Activated CD8-positive, alpha-beta memory T cell treated with anti-CD3 and anti-CD28 coated beads, Interleukin-2, amount 10 ng/mL, durations not matched to agents 7 days and 5 days (primary cell): ENCODE results near the gene RAB7A. TPM values are rescaled to one million over a fixed set of nuclear protein-coding genes. Genes with fewer than 3 reads are reported as not detected.
"Not testable (repeated sequence)": the region's sequence is repeated elsewhere in the genome, so short reads cannot be mapped to it uniquely, and the experiment has no call there.

Experiments
- ATAC-seq: fragments of 150-1000 bp; cut with Tn5 transposase; one replicate; pipeline ENCODE4 v1.10.0; 2021; ENCODE audit warnings: moderate library complexity
- CTCF ChIA-PET: fragments of 350-600 bp; sonication (Branson Sonifier 250); formaldehyde crosslinking; loops from one replicate; lab custom pipeline; 2021; ENCODE audit warnings: antibody characterized with exemption; lab: Charles Lee
- DNase-seq: peaks from one replicate; pipeline ENCODE4 v3.0.0-alpha.2; 2020
- H3K27ac Mint-ChIP-seq: one replicate; pipeline ENCODE4 v1.8.0; 2021; ENCODE audit warnings: mild to moderate bottlenecking, mixed read lengths
- H3K27me3 Mint-ChIP-seq: one replicate; pipeline ENCODE4 v1.8.0; 2021; ENCODE audit warnings: mixed read lengths
- H3K36me3 Mint-ChIP-seq: one replicate; pipeline ENCODE4 v1.8.0; 2021; ENCODE audit warnings: mild to moderate bottlenecking, mixed read lengths
- H3K4me1 Mint-ChIP-seq: one replicate; pipeline ENCODE4 v1.8.0; 2021; ENCODE audit warnings: mixed read lengths
- H3K4me3 Mint-ChIP-seq: one replicate; pipeline ENCODE4 v1.8.0; 2021; ENCODE audit warnings: mild to moderate bottlenecking, moderate library complexity, mixed read lengths
- H3K9me3 Mint-ChIP-seq: one replicate; pipeline ENCODE4 v1.8.0; 2022; ENCODE audit warnings: low read depth, mixed read lengths
- total RNA-seq, 2 experiments: library from RNA; stranded (reverse); gene quantifications; one replicate each; pipeline ENCODE4 v1.2.3, GENCODE V29; 2021

The RAB7A gene
- total RNA-seq, 2 experiments from 2014 or later: 184 to 238 TPM

DNA sequence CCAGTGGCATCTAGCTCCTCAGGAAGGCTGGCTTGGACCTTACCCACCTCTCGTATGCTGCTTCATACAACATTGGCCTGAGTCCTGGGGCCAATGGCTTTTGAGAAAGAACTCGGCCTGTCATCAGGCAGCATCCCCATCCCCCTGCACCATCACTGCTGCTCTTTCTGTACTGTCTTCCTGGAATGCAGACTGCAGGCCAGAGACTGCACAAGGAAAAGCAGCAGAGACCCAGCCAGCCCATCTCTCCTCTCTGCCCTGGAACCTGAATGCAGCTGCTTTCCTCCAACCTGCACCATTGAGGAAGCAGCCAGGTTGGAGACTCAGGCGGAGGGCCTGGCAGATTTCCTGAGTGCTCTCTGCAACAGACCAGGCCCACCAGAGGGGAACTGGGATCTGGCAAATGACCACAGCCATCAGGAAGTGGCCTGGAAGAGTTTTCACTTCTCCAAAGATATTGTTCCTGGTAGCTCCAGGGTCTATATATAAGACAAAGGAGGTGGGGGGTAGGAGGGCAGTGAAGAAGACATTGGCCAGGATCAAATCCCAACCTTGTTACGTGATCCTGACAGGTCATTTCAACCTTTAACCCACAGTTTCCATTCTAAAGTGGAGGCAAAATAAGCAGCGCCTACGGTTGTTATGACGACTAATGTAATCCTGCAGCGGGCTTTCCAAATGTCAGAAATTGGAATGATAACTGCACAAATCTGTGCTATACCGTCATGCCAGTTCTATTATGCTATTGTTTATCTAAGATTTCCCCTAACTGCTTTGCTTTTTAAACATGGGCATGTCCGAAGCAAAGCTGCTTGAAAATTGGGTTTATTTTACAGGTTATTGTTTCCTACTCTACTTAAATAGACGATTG, 24.4 kb upstream of the RAB7A start:
- Mint-ChIP-seq H3K36me3 (no peaks in the 10 kb centered on the region), H3K9me3 (no peaks in the 10 kb centered on the region), H3K4me3 (no peak overlapping the region), H3K4me1 (peaks cover 4% of the 10 kb centered on the region), H3K27me3 (peaks cover 13% of the 10 kb centered on the region), H3K27ac (no peak overlapping the region)
- DNase-seq (no peak), ATAC-seq (no peak)
- CTCF ChIA-PET: no interaction called here

DNA sequence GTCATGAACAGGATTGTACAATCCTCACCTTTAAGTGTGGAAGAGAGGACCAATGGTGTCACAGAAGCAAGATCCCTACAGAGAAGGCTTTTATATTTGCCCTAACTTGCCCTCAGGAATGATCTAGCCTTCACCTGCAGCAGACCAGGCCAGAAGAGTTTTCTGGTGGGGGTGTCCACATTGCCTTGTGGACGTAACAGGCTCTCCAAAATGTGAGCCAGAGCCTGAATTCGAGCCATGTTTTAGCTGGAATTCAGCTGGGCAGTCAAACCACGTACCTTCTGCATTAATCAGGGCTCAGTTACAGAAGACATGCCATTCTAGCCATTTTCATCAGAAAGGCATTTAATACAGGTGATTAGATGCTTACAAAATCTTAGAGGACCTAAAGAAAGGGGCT, 23.6 kb upstream of the RAB7A start:
- Mint-ChIP-seq H3K36me3 (no peaks in the 10 kb centered on the region), H3K4me1 (peaks cover 4% of the 10 kb centered on the region), H3K27ac (no peak overlapping the region)

DNA sequence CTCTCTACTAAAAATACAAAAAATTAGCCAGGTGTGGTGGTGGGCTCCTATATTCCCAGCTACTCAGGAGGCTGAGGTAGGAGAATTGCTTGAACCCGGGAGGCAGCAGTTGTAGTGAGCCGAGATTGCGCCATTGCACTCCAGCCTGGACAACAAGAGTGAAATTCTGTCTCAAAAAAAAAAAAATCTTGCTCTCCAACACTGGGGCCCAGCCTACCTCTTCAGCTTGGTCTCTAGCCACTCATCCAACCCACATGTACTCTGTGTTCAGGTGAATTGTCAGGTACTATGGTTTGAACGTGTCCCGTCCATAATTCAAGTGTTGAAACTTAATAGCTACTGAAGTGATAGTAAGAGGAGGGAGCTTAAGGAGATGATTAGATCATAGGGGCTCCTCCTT, 22.4 kb upstream of the RAB7A start:
- ATAC-seq (no peak), DNase-seq (no peak)
- Mint-ChIP-seq H3K27ac (no peak overlapping the region), H3K4me3 (no peak overlapping the region), H3K9me3 (no peaks in the 10 kb centered on the region), H3K36me3 (no peaks in the 10 kb centered on the region), H3K27me3 (peaks cover 5% of the 10 kb centered on the region), H3K4me1 (peaks cover 2% of the 10 kb centered on the region)
- CTCF ChIA-PET: interaction anchor here (3.3 kb wide), 1 partner anchor 22 kb away, joined by 10 read pairs; no protein-coding TSS in a partner anchor

More for the DNA sequence above, 23.6 kb upstream of the RAB7A start:
- DNase-seq (no peak), ATAC-seq (no peak)
- Mint-ChIP-seq H3K4me3 (no peak overlapping the region), H3K27me3 (peaks cover 12% of the 10 kb centered on the region), H3K9me3 (no peaks in the 10 kb centered on the region)
- CTCF ChIA-PET: no interaction called here

GRCh38 chr3:128706086-128706615, 19.8 kb upstream of the RAB7A start:
- CTCF ChIA-PET: interaction anchor here (1.6 to 3.3 kb wide), 2 partner anchors 25 to 89 kb away, joined by 3 to 10 read pairs; no protein-coding TSS in a partner anchor
- Mint-ChIP-seq H3K27ac (no peak overlapping the region), H3K4me1 (no peaks in the 10 kb centered on the region), H3K4me3 (no peak overlapping the region), H3K27me3 (no peaks in the 10 kb centered on the region), H3K9me3 (no peaks in the 10 kb centered on the region), H3K36me3 (peaks cover 1% of the 10 kb centered on the region)
- DNase-seq: no peak
- no peak for ATAC-seq

GRCh38 chr3:128707928-128708494, 18.0 kb upstream of the RAB7A start:
- ATAC-seq: no peak
- no peaks in the 10 kb centered on the region for H3K4me1 Mint-ChIP-seq

DNA sequence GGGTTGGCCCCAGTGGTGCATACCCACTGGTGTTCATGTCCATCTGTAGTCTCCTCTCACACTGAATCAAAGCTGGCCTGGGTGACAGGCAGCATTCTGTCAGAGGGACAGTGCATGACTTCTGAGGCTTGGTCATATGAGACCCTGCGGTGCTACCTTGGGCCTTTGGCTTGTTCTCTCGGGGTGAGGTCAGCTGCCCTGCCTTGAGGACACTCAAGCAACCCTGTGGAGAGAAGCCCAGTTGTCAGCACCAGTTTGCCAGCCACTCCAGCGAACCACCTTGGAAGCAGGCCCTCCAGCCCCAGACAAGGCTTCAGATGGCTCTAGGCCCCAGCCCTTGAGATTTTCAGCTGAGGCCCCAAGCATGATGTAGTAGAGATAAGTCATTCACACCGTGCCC, 16.9 kb upstream of the RAB7A start:
- DNase-seq: no peak
- no peak overlapping the region for H3K27ac Mint-ChIP-seq
- CTCF ChIA-PET: interaction anchor here (0.9 kb wide), 1 partner anchor 73 kb away, joined by 3 read pairs; no protein-coding TSS in a partner anchor
- H3K27me3 Mint-ChIP-seq: no peaks in the 10 kb centered on the region
- no peak overlapping the region for H3K4me3 Mint-ChIP-seq
- H3K4me1 Mint-ChIP-seq: no peaks in the 10 kb centered on the region
- no peak for ATAC-seq
- peaks cover 1% of the 10 kb centered on the region for H3K36me3 Mint-ChIP-seq
- no peaks in the 10 kb centered on the region for H3K9me3 Mint-ChIP-seq

More at GRCh38 chr3:128707928-128708494, 18.0 kb upstream of the RAB7A start:
- DNase-seq: no peak
- peaks cover 1% of the 10 kb centered on the region for H3K36me3 Mint-ChIP-seq
- no peak overlapping the region for H3K27ac Mint-ChIP-seq
- H3K27me3 Mint-ChIP-seq: no peaks in the 10 kb centered on the region
- H3K4me3 Mint-ChIP-seq: no peak overlapping the region
- CTCF ChIA-PET: interaction anchor here (0.9 kb wide), 1 partner anchor 74 kb away, joined by 3 read pairs; no protein-coding TSS in a partner anchor
- no peaks in the 10 kb centered on the region for H3K9me3 Mint-ChIP-seq

- H3K27me3 Mint-ChIP-seq: no peaks in the 10 kb centered on the region
- ATAC-seq: no peak
- CTCF ChIA-PET: no interaction called here
- H3K27ac Mint-ChIP-seq: no peak overlapping the region
- H3K4me3 Mint-ChIP-seq: no peak overlapping the region
- no peaks in the 10 kb centered on the region for H3K9me3 Mint-ChIP-seq
- peaks cover 1% of the 10 kb centered on the region for H3K36me3 Mint-ChIP-seq
- no peak for DNase-seq
- peaks cover 3% of the 10 kb centered on the region for H3K4me1 Mint-ChIP-seq
These were observed 16.3 kb upstream of the RAB7A start for GRCh38 chr3:128709506-128710210.

DNA sequence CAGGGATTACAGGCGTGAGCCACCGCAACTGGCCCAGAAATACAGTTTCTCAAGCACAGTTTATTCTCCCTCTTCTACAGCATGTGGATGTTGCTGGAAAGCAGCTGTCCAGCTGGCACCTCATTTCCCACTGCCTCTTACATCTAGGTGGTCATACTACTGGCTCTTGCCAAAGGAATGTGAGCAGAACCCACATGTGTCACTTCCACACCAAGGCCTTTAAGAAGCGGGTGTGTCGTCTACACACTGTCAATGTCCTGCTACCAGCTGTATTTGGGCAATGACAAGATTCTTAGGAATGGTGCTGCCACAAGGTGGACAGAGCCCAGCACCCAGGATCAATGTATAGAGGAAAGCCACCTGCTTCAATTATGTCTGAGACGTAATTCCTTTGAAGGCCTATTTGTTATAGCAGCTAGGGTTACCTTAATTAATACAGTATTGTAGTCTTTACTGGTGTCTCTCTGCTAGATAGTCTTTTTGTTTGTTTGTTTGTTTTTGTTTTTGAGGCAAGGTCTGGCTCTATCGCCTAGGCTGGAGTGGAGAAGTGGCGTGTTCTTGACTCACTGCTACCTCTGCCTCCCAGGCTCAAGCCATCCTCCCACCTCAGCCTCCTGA, 15.1 kb upstream of the RAB7A start:
- Mint-ChIP-seq H3K27me3 (no peaks in the 10 kb centered on the region), H3K4me1 (peaks cover 11% of the 10 kb centered on the region), H3K36me3 (peaks cover 1% of the 10 kb centered on the region), H3K27ac (no peak overlapping the region), H3K4me3 (no peak overlapping the region), H3K9me3 (no peaks in the 10 kb centered on the region)
- DNase-seq (no peak), ATAC-seq (no peak)
- CTCF ChIA-PET: interaction anchor here (0.6 to 1.5 kb wide), 2 partner anchors 30 to 88 kb away, joined by 3 read pairs; no protein-coding TSS in a partner anchor

DNA sequence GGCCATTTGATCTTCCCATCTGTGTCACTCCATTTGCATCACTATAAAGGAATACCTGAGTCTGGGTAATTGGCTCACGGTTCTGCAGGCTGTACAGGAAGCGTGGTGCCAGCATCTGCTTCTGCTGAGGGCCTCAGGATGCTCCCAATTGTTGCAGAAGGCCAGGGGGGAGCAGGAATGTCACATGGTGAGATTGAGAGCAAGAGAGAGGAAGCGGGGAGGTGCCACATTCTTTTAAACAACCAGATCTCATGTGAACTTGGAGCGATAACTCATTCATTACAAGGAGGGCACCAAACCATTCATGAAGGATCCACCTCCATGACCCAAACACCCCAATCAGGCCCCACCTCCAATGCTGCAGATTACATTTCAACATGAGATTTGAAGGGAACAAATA, 13.1 kb upstream of the RAB7A start:
- Mint-ChIP-seq H3K27ac (no peak overlapping the region), H3K27me3 (no peaks in the 10 kb centered on the region), H3K36me3 (peaks cover 1% of the 10 kb centered on the region), H3K4me1 (peaks cover 13% of the 10 kb centered on the region), H3K9me3 (no peaks in the 10 kb centered on the region), H3K4me3 (no peak overlapping the region)
- DNase-seq: no peak
- CTCF ChIA-PET: no interaction called here
- no peak for ATAC-seq

DNA sequence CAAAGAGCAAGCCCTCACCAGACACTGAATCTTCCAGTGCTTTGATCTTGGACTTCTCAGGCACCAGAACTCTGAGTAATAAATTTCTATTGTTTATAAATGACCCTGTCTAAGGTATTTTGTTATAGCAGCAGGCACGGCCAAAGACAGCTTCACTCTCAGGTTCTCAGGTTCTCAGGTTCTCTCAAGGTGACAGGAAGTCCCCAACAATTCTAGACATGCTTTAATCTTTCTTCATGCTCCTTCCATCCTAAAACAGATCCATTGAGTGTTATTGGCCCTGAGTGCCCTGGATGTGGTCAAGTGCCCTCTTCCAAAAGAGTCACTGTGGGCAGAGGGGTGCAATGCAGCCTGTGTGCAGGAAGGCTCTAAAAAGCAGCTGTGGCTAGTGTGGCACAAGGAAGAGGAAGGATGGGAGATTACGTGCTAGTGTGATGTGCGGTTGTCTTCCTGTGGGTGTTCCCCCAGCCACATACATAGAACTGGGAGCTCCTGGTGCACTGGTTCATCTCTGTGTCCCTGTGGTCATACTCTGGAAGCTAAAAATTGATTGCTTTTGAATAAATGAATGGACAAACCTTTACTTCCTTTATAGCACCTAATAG, 11.0 kb upstream of the RAB7A start:
- DNase-seq (peak; percentile 64), ATAC-seq (peak; percentile 81)
- Mint-ChIP-seq H3K4me1 (peaks cover 16% of the 10 kb centered on the region), H3K9me3 (no peaks in the 10 kb centered on the region), H3K27ac (peak overlapping the region; percentile 72), H3K27me3 (no peaks in the 10 kb centered on the region), H3K36me3 (peaks cover 1% of the 10 kb centered on the region), H3K4me3 (no peak overlapping the region)
- CTCF ChIA-PET: interaction anchor here (0.7 to 1.6 kb wide), 6 partner anchors 10 to 666 kb away, joined by 3 to 7 read pairs (median 4); partner anchors contain the start of genes RAB7A and RPN1

DNA sequence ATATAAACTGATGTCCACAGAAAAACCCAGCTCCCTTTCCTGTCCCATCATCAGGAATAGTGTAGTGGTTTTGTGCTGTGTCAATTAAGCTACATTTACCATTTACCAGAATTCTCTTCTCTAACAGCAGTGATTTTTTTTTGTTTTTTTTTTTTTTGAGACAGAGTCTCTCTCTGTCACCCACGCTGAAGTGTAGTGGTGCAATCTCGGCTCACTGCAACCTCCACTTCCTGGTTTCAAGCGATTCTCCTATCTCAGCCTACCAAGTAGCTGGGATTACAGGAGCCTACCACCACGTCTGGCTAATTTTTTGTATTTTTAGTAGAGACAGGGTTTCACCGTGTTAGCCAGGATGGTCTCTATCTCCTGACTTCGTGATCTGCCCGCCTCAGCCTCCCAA, 7.1 kb upstream of the RAB7A start:
- H3K27me3 Mint-ChIP-seq, H3K4me3 Mint-ChIP-seq, H3K9me3 Mint-ChIP-seq, H3K27ac Mint-ChIP-seq, ATAC-seq, DNase-seq, H3K36me3 Mint-ChIP-seq: not testable (repeated sequence)
- H3K4me1 Mint-ChIP-seq: peaks cover 16% of the 10 kb centered on the region
- CTCF ChIA-PET: interaction anchor here (0.8 to 1.4 kb wide), 2 partner anchors 65 to 127 kb away, joined by 3 read pairs; no protein-coding TSS in a partner anchor

DNA sequence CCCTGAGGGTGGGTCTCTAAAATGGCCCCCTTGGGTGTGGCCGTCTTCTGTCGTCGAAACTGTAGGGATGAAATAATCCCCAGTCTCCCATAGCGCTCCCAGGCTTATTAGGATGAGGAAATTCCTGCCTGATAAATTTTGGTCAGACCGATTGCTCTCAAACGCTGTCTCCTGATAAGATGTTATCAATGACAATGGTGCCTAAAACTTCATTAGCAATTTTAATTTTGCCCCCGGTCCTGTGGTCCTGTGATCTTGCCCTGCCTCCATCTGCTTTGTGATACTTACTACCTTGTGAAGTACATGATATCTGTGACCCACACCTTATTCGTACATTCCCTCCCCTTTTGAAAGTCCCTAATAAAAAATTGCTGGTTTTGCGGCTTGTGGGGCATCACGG, 5.1 kb upstream of the RAB7A start:
- no peak overlapping the region for H3K4me3 Mint-ChIP-seq
- CTCF ChIA-PET: no interaction called here
- DNase-seq (no peak), ATAC-seq (no peak)
- no peak overlapping the region for H3K27ac Mint-ChIP-seq
- H3K4me1 Mint-ChIP-seq: peaks cover 15% of the 10 kb centered on the region
- no peaks in the 10 kb centered on the region for H3K9me3 Mint-ChIP-seq
- H3K27me3 Mint-ChIP-seq: peaks cover 9% of the 10 kb centered on the region
- H3K36me3 Mint-ChIP-seq: peaks cover 4% of the 10 kb centered on the region
